Measurements from ENCODE around the gene MCF2L2.

Gene MCF2L2

GRCh38 chr3:183439515-183439914 is 11.1 kb upstream of the MCF2L2 start:
- no peak for TF ChIP-seq FOXP2 (optimal IDR thresholded peaks at IDR 0.05; ENCODE audit: borderline replicate concordance, extremely low read depth, extremely low read length, insufficient read depth)
- no peak for TF ChIP-seq TAF1 (IDR thresholded peaks at IDR 0.05; ENCODE audit: borderline replicate concordance, insufficient read depth, low read length)
- no peak for TF ChIP-seq POLR2AphosphoS5 (IDR thresholded peaks at IDR 0.05; ENCODE audit: low read depth, low read length)
- TF ChIP-seq SIN3A (IDR thresholded peaks at IDR 0.05; ENCODE audit: borderline replicate concordance, insufficient read depth, low read length) = no peak
- TF ChIP-seq REST (IDR thresholded peaks at IDR 0.05; ENCODE audit: insufficient read depth in 1 of 2, low read depth in 2 of 2, low read length in 2 of 2) = no peak

- no peak for TF ChIP-seq FOXP2 (optimal IDR thresholded peaks at IDR 0.05; ENCODE audit: borderline replicate concordance, extremely low read depth, extremely low read length, insufficient read depth)
- no peak for TF ChIP-seq TAF1 (IDR thresholded peaks at IDR 0.05; ENCODE audit: borderline replicate concordance, insufficient read depth, low read length)
Measured at GRCh38 chr3:183438735-183439134, 10.3 kb upstream of the MCF2L2 start.

- TF ChIP-seq FOXP2 (optimal IDR thresholded peaks at IDR 0.05; ENCODE audit: borderline replicate concordance, extremely low read depth, extremely low read length, insufficient read depth) (no peak), POLR2AphosphoS5 (IDR thresholded peaks at IDR 0.05; ENCODE audit: low read depth, low read length) (no peak), REST (IDR thresholded peaks at IDR 0.05; ENCODE audit: insufficient read depth in 1 of 2, low read depth in 2 of 2, low read length in 2 of 2) (no peak), TAF1 (IDR thresholded peaks at IDR 0.05; ENCODE audit: borderline replicate concordance, insufficient read depth, low read length) (no peak), SIN3A (IDR thresholded peaks at IDR 0.05; ENCODE audit: borderline replicate concordance, insufficient read depth, low read length) (no peak)
Measured at GRCh38 chr3:183437666-183438564, 9.5 kb upstream of the MCF2L2 start.

- no peak for TF ChIP-seq TAF1 (IDR thresholded peaks at IDR 0.05; ENCODE audit: borderline replicate concordance, insufficient read depth, low read length)
- no peak for TF ChIP-seq REST (IDR thresholded peaks at IDR 0.05; ENCODE audit: insufficient read depth in 1 of 2, low read depth in 2 of 2, low read length in 2 of 2)
- TF ChIP-seq FOXP2 (optimal IDR thresholded peaks at IDR 0.05; ENCODE audit: borderline replicate concordance, extremely low read depth, extremely low read length, insufficient read depth) = no peak
- TF ChIP-seq SIN3A (IDR thresholded peaks at IDR 0.05; ENCODE audit: borderline replicate concordance, insufficient read depth, low read length) = no peak
- TF ChIP-seq POLR2AphosphoS5 (IDR thresholded peaks at IDR 0.05; ENCODE audit: low read depth, low read length) = no peak
Measured at GRCh38 chr3:183437061-183437460, 8.6 kb upstream of the MCF2L2 start.

- TF ChIP-seq TAF1 (IDR thresholded peaks at IDR 0.05; ENCODE audit: borderline replicate concordance, insufficient read depth, low read length) = no peak
- no peak for TF ChIP-seq REST (IDR thresholded peaks at IDR 0.05; ENCODE audit: insufficient read depth in 1 of 2, low read depth in 2 of 2, low read length in 2 of 2)
- TF ChIP-seq FOXP2 (optimal IDR thresholded peaks at IDR 0.05; ENCODE audit: borderline replicate concordance, extremely low read depth, extremely low read length, insufficient read depth) = no peak
- no peak for TF ChIP-seq SIN3A (IDR thresholded peaks at IDR 0.05; ENCODE audit: borderline replicate concordance, insufficient read depth, low read length)
- no peak for TF ChIP-seq POLR2AphosphoS5 (IDR thresholded peaks at IDR 0.05; ENCODE audit: low read depth, low read length)
Measured at GRCh38 chr3:183435661-183436060, 7.2 kb upstream of the MCF2L2 start.

All from PFSK-1 (cell line).